ENCODE results near the gene NAA10.

The NAA10 gene

DNA sequence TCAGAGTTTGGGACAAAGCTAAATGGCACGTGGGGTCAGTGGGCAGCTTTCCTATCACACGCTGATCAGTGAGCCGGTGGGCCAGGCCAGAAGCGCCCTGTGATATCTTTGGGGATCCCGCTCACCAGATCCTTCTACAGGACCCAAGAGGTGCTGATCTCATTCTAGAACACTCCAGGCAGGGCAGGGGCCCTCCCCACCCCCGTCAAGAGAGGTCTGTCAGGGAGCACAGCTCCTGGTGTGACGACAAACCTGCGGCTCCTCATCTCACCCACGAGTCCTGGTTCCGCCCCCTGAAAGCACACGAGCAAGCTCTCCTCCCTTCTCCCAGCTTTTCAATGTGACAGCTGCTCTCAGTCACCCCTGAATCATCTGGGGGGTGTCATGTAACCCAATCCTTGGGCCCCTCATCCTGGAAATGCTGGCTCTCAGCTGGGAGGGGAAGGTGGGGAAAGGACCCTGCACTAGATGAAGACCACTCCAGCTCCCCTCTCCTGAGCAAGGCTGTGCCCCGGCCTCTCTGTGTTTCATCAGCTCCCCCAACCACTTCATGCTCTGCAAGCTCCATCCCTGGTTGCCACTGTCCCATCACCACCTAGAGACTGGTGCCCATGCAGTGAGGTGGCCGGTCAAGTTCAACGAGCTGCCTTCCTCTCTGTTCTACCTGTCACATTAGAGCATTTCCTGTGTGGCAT lies 32.2 kb upstream of the NAA10 start:
- DNase-seq (ENCODE audit: low read depth): no peak
- TF ChIP-seq, protein P1, sequence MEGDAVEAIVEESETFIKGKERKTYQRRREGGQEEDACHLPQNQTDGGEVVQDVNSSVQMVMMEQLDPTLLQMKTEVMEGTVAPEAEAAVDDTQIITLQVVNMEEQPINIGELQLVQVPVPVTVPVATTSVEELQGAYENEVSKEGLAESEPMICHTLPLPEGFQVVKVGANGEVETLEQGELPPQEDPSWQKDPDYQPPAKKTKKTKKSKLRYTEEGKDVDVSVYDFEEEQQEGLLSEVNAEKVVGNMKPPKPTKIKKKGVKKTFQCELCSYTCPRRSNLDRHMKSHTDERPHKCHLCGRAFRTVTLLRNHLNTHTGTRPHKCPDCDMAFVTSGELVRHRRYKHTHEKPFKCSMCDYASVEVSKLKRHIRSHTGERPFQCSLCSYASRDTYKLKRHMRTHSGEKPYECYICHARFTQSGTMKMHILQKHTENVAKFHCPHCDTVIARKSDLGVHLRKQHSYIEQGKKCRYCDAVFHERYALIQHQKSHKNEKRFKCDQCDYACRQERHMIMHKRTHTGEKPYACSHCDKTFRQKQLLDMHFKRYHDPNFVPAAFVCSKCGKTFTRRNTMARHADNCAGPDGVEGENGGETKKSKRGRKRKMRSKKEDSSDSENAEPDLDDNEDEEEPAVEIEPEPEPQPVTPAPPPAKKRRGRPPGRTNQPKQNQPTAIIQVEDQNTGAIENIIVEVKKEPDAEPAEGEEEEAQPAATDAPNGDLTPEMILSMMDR (IDR thresholded peaks at IDR 0.05; ENCODE audit: control insufficient read depth, insufficient read depth, low read depth, low read length, missing control alignments): no peak
- no peak overlapping the region for H3K4me3 ChIP-seq (ENCODE audit: control insufficient read depth, low read depth, low read length)

GRCh38 chrX:153966283-153966688 lies 31.4 kb upstream of the NAA10 start:
- no peak overlapping the region for H3K4me3 ChIP-seq (ENCODE audit: control insufficient read depth, low read depth, low read length)
- TF ChIP-seq, protein P1 (IDR thresholded peaks at IDR 0.05; ENCODE audit: control insufficient read depth, insufficient read depth, low read depth, low read length, missing control alignments): no peak
- no peak for DNase-seq (ENCODE audit: low read depth)

DNA sequence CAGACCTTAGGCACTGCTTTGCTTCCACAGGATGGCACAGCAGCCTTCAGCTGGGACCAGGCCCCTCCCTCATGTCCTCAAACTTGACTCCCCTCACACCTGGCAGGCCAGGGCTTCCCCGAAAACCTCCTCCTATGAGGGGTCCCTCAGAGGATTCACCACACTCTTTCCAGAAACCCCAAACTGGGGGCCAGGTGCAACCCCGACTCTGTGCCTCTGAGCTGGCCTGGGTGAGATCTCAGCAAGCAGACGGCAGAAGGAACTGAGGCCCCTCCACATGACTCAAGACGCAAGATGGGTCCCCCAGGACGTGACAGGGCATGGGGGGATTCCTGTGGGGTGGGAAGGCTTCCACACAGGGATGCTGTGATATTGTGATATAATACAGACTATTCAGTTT lies 30.6 kb upstream of the NAA10 start:
- no peak for DNase-seq (ENCODE audit: low read depth)
- TF ChIP-seq, protein P1 (IDR thresholded peaks at IDR 0.05; ENCODE audit: control insufficient read depth, insufficient read depth, low read depth, low read length, missing control alignments): no peak
- no peak overlapping the region for H3K4me3 ChIP-seq (ENCODE audit: control insufficient read depth, low read depth, low read length)

DNA sequence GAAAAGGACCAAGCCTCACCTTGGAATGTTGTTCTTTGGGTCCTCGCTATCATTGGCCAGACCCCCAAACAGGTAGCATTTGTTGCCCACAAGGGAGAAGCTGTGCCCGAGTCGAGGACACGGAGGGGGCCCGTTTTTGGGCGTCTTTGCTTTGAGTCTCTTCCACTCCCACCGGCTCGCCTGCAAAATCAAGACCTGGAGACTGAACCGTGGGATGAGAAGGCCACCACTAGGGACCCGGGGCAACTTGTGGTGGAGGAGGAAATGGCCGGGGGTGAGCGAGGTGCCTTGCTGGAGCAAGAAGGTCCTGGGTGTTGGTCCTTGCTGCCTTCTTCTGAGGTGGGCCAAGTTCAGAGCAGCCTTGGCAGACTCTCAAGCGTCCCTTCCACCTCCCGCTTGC lies 29.3 kb upstream of the NAA10 start:
- H3K4me3 ChIP-seq (ENCODE audit: control insufficient read depth, low read depth, low read length): no peak overlapping the region
- no peak for DNase-seq (ENCODE audit: low read depth)
- TF ChIP-seq, protein P1 (IDR thresholded peaks at IDR 0.05; ENCODE audit: control insufficient read depth, insufficient read depth, low read depth, low read length, missing control alignments): no peak

DNA sequence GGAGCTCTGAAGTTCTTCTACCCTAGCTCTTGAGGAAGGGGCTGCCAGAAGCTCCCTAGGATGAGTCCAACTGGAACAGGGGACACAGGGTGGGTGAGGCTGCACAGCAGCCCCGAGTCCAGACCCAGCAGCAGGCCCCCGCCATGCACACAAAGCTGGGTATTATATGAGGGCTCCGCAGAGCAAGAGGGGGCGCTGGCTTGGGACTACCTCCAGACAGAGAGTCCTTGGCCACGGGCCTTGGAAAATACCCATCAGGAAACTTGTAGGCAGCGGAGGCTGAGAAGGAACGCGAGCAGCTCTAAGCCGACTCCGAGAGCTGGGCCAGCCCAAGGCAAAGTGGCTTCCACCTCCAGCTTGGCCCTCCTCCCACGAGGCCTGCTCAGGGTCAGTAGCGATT lies 28.7 kb upstream of the NAA10 start:
- no peak for DNase-seq (ENCODE audit: low read depth)
- TF ChIP-seq, protein P1 (IDR thresholded peaks at IDR 0.05; ENCODE audit: control insufficient read depth, insufficient read depth, low read depth, low read length, missing control alignments): no peak
- no peak overlapping the region for H3K4me3 ChIP-seq (ENCODE audit: control insufficient read depth, low read depth, low read length)

- TF ChIP-seq, protein P1 (IDR thresholded peaks at IDR 0.05; ENCODE audit: control insufficient read depth, insufficient read depth, low read depth, low read length, missing control alignments): no peak
- no peak for DNase-seq (ENCODE audit: low read depth)
- H3K4me3 ChIP-seq (ENCODE audit: control insufficient read depth, low read depth, low read length): no peak overlapping the region
Measured at GRCh38 chrX:153961292-153961691, 26.5 kb upstream of the NAA10 start.

Data from AG09309 (cell line).